MM.1S (cell line): ENCODE results near the gene QPCT.
A peak's percentile ranks its signal among the peaks of the same experiment; 100 is the strongest.

ENCODE experiments used
- DNase-seq: peaks from one replicate; pipeline ENCODE4 v3.0.0-alpha.2; 2015
- H2AFZ ChIP-seq: fragments of 300-600 bp; sonication (generic); 2 replicates; pipeline ENCODE4 v1.6.0; 2016; ENCODE audit warnings: antibody characterized with exemption, low read length
- H3F3A ChIP-seq: fragments of 300-600 bp; sonication (generic); 2 replicates; pipeline ENCODE4 v1.6.1; 2016; ENCODE audit warnings: mild to moderate bottlenecking, antibody characterized with exemption, low read length, moderate library complexity, mixed read lengths; ENCODE audit not compliant: insufficient read depth
- H3K27ac ChIP-seq: fragments of 300-600 bp; sonication (generic); 2 replicates; pipeline ENCODE4 v1.5.1; 2016; ENCODE audit warnings: mild to moderate bottlenecking, low read length
- H3K27me3 ChIP-seq: fragments of 300-600 bp; sonication (generic); replicated peaks from 2 replicates; pipeline ENCODE4 v1.6.0; 2016; ENCODE audit warnings: low read length; ENCODE audit not compliant: insufficient read depth
- H3K36me3 ChIP-seq: fragments of 300-600 bp; sonication (generic); replicated peaks from 2 replicates; pipeline ENCODE4 v1.6.1; 2016; ENCODE audit warnings: mild to moderate bottlenecking, low read length, mixed read lengths; ENCODE audit not compliant: insufficient read depth
- H3K4me1 ChIP-seq: fragments of 300-600 bp; sonication (generic); 2 replicates; pipeline ENCODE4 v1.6.1; 2016; ENCODE audit warnings: low read length, mixed read lengths
- H3K4me2 ChIP-seq: fragments of 300-600 bp; sonication (generic); 2 replicates; pipeline ENCODE4 v1.6.0; 2016; ENCODE audit warnings: low read depth, low read length
- H3K4me3 ChIP-seq: fragments of 300-600 bp; sonication (generic); 2 replicates; pipeline ENCODE4 v1.5.1; 2016; ENCODE audit warnings: low read length, mixed read lengths
- H3K79me2 ChIP-seq: fragments of 300-600 bp; sonication (generic); 2 replicates; pipeline ENCODE4 v1.6.1; 2016; ENCODE audit warnings: mixed run types, low read length, mixed read lengths
- H3K9ac ChIP-seq: fragments of 300-600 bp; sonication (generic); 2 replicates; pipeline ENCODE4 v1.6.1; 2016; ENCODE audit warnings: low read length, mixed read lengths
- H3K9me2 ChIP-seq: fragments of 300-600 bp; sonication (generic); replicated peaks from 2 replicates; pipeline ENCODE4 v1.6.1; 2016; ENCODE audit warnings: mild to moderate bottlenecking, low read length, mixed read lengths; ENCODE audit not compliant: insufficient read depth
- H3K9me3 ChIP-seq: fragments of 300-600 bp; sonication (generic); replicated peaks from 2 replicates; pipeline ENCODE4 v1.6.1; 2016; ENCODE audit warnings: mild to moderate bottlenecking, low read length, mixed read lengths; ENCODE audit not compliant: insufficient read depth
- H4K20me1 ChIP-seq: fragments of 300-600 bp; sonication (generic); 2 replicates; pipeline ENCODE4 v1.6.1; 2016; ENCODE audit warnings: mild to moderate bottlenecking, low read length, moderate library complexity, mixed read lengths; ENCODE audit not compliant: insufficient read depth
- EZH2 ChIP-seq: fragments of 300-600 bp; sonication (generic); optimal IDR thresholded peaks from 2 replicates; pipeline ENCODE3; 2017; ENCODE audit warnings: low read depth, mild to moderate bottlenecking, antibody characterized with exemption, low read length, mixed read lengths
- EZH2phosphoT487 ChIP-seq: fragments of 300-600 bp; sonication (generic); IDR thresholded peaks from 2 replicates; pipeline ENCODE4 v1.6.1; 2018; ENCODE audit warnings: antibody characterized with exemption, low read length
- TF ChIP-seq, protein P1 (sequence below): fragments of 300-600 bp; sonication (generic); IDR thresholded peaks from 2 replicates; pipeline ENCODE4 v1.5.1; 2016; ENCODE audit warnings: antibody characterized with exemption, low read length, mixed read lengths

Gene QPCT

DNA sequence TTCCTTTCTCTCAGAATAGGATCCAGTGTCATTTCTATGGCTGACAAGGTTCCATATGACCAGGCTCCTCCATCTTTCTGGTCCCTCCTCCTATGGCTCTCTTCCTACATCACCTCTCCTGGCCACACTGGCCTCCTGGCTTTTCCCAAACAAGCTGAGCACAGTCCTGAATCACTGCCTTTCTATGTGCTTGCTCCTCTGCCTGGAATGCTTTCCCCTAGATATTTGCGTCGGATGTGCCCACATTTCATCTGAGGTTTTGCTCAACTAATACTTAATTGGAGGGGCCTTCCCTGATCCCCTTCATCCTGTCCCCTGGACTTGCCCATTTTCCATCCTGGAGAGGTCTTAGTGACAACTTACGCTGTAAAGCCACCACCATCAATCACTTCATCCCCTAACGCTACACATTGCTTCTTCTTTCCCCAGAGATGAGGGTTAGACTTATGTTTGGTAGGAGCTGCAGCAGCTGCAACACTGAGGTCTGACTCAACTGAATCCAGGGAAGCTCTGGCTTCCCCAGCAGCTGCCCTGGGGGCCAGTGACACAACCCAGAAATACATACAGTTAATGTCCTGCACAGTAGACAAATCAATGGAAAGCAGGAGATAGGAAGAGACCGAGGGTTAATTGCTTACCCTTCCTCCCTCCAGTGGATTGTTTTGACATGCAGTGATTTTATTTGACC is 42.9 kb downstream of the QPCT start:
- Histone ChIP-seq H4K20me1 (no peaks in the 10 kb centered on the region), H3K4me2 (no peak overlapping the region), H3K4me1 (peaks cover 49% of the 10 kb centered on the region), H3K27me3 (no peaks in the 10 kb centered on the region), H2AFZ (no peak overlapping the region), H3F3A (peaks cover 38% of the 10 kb centered on the region), H3K27ac (no peak overlapping the region), H3K36me3 (no peaks in the 10 kb centered on the region), H3K79me2 (peaks cover 43% of the 10 kb centered on the region), H3K9ac (no peak overlapping the region), H3K4me3 (no peak overlapping the region), H3K9me3 (no peaks in the 10 kb centered on the region), H3K9me2 (no peaks in the 10 kb centered on the region)
- TF ChIP-seq, protein P1, sequence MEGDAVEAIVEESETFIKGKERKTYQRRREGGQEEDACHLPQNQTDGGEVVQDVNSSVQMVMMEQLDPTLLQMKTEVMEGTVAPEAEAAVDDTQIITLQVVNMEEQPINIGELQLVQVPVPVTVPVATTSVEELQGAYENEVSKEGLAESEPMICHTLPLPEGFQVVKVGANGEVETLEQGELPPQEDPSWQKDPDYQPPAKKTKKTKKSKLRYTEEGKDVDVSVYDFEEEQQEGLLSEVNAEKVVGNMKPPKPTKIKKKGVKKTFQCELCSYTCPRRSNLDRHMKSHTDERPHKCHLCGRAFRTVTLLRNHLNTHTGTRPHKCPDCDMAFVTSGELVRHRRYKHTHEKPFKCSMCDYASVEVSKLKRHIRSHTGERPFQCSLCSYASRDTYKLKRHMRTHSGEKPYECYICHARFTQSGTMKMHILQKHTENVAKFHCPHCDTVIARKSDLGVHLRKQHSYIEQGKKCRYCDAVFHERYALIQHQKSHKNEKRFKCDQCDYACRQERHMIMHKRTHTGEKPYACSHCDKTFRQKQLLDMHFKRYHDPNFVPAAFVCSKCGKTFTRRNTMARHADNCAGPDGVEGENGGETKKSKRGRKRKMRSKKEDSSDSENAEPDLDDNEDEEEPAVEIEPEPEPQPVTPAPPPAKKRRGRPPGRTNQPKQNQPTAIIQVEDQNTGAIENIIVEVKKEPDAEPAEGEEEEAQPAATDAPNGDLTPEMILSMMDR: no peak
- no peak for TF ChIP-seq EZH2phosphoT487
- TF ChIP-seq EZH2: no peak
- DNase-seq: no peak

DNA sequence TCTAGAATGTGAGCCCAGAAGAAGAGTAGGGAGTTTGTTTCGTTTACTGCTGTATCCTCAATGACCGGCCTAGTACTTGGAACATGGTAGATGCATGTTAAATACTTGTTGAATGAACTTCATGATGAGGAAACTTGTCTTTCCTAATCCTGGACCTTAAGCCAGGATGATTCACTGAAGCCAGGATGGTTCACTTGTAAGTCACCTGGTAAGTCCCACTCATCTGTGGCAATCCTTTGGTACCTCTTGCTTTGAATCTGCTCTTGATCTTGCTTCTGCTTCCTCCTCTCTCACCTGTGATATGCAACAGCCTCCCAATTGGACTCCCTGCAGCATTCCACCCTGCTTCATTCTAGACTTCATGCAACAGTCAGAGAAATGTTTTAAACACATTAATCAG is 43.6 kb downstream of the QPCT start:
- H4K20me1 ChIP-seq: no peaks in the 10 kb centered on the region
- H3K36me3 ChIP-seq: no peaks in the 10 kb centered on the region
- H3K4me1 ChIP-seq: peaks cover 52% of the 10 kb centered on the region
- no peak overlapping the region for H3K9ac ChIP-seq
- H3K27ac ChIP-seq: peak overlapping the region; percentile 99; the same call in 1 of the 2 replicates
- H3K27me3 ChIP-seq: no peaks in the 10 kb centered on the region
- TF ChIP-seq, protein P1: no peak
- TF ChIP-seq EZH2phosphoT487: no peak
- TF ChIP-seq EZH2: no peak
- H3K9me2 ChIP-seq: no peaks in the 10 kb centered on the region
- no peak overlapping the region for H3K4me3 ChIP-seq
- H3F3A ChIP-seq: peaks cover 38% of the 10 kb centered on the region
- no peaks in the 10 kb centered on the region for H3K9me3 ChIP-seq
- H3K4me2 ChIP-seq: no peak overlapping the region
- peaks cover 49% of the 10 kb centered on the region for H3K79me2 ChIP-seq
- DNase-seq: no peak
- H2AFZ ChIP-seq: no peak overlapping the region

DNA sequence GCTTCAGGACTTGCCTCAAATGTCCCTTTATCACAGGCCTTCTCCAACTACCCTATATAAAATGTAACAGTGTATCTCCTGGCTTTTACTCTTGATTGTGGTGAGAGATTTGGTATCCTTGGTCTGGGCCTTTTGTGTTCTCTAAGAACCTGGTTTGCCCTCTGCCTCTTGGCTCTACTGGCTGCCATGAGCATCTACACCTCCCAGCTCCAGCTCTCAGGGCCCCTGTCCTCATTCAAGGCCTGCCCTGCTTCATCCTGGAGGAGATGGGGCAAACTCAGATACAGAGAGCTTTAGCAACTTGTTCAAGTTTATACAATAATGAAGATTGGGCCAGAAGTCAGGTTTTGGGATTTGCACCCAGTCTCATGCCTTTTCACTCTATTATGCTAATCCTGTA is 45.0 kb downstream of the QPCT start:
- Histone ChIP-seq H3K4me2 (peak overlapping the region; percentile 81), H3K27me3 (no peaks in the 10 kb centered on the region), H3K36me3 (no peaks in the 10 kb centered on the region), H2AFZ (no peak overlapping the region), H4K20me1 (no peaks in the 10 kb centered on the region), H3K79me2 (peaks cover 62% of the 10 kb centered on the region), H3K4me1 (peaks cover 65% of the 10 kb centered on the region), H3K9me3 (no peaks in the 10 kb centered on the region), H3F3A (peaks cover 42% of the 10 kb centered on the region), H3K9me2 (no peaks in the 10 kb centered on the region), H3K4me3 (peak overlapping the region; percentile 28; the same call in 1 of the 2 replicates), H3K9ac (peak overlapping the region; percentile 78), H3K27ac (peak overlapping the region; percentile 99)
- peak; percentile 60 for DNase-seq
- TF ChIP-seq EZH2phosphoT487 (no peak), EZH2 (no peak)
- TF ChIP-seq, protein P1: peak; percentile 4; the same call in 1 of the 2 replicates
